HG03460 (cell line): ENCODE measurements around the gene TMEM223.
"Not testable (repeated sequence)": the region's sequence is repeated elsewhere in the genome, so short reads cannot be mapped to it uniquely, and the experiment has no call there.

Experiments used
- ATAC-seq: cut with Tn5 transposase; IDR thresholded peaks from one replicate; pipeline ENCODE4 v1.9.1; 2021; ENCODE audit not compliant: unreplicated experiment

TMEM223 gene, protein sequence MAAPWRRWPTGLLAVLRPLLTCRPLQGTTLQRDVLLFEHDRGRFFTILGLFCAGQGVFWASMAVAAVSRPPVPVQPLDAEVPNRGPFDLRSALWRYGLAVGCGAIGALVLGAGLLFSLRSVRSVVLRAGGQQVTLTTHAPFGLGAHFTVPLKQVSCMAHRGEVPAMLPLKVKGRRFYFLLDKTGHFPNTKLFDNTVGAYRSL

DNA sequence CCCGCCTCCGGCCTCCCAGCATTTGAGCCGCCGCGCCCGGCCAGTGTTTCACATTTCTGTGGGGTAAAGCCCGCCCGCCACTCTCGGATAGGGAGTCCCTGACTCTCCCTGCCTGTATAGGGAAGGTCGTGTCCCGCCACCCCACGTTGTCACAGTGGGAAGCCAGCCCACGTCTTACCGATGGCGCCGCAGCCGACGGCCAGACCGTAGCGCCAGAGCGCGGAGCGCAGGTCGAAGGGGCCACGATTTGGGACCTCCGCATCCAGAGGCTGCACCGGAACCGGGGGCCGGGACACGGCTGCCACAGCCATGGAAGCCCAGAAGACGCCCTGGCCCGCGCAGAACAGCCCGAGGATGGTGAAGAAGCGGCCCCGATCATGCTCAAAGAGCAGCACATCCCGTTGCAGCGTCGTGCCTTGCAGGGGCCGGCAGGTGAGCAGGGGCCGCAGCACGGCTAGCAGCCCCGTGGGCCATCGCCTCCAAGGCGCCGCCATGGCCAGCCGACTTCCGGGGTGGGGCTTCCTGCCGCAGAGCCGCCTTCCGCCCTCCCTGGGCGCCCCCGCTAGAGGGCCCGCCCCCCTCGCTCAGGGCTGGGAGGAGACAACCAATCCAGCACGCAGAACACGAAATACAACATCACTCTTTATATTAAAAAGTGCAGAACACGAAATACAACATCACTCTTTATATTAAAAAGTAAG is at the start of gene TMEM223:
Gene TMEM223, minus strand, starts transcription at position 506 of the 701 bp plus-strand sequence. Its CDS starts 12 bp downstream, at position 494.
- peak; percentile 58 for ATAC-seq

DNA sequence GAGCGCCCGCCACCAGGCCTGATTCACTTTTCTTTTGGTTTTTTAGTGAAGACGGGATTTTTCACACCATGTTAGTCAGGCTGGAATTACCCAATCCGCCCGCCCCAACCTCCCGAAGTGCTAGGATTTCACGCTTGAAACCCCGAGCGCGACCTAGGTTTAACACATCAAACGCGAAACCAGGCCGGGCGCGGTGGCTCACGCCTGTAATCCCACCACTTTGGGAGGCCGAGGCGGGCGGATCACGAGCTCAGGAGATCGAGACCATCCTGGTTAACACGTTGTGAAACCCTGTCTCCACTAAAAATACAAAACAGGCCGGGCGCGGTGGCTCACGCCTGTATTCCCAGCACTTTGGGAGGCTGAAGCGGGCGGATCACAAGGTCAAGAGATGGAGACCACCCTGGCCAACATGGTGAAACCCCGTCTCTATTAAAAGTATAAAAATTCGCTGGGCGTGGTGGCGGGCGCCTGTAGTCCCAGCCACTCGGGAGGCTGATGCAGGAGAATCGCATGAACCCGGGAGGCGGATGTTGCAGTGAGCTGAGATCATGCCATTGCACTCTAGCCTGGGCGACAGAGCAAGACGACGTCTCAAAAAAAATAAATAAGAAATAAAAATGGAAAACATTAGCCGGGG is 49.0 kb upstream of the TMEM223 start:
- ATAC-seq, result not testable (repeated sequence)

DNA sequence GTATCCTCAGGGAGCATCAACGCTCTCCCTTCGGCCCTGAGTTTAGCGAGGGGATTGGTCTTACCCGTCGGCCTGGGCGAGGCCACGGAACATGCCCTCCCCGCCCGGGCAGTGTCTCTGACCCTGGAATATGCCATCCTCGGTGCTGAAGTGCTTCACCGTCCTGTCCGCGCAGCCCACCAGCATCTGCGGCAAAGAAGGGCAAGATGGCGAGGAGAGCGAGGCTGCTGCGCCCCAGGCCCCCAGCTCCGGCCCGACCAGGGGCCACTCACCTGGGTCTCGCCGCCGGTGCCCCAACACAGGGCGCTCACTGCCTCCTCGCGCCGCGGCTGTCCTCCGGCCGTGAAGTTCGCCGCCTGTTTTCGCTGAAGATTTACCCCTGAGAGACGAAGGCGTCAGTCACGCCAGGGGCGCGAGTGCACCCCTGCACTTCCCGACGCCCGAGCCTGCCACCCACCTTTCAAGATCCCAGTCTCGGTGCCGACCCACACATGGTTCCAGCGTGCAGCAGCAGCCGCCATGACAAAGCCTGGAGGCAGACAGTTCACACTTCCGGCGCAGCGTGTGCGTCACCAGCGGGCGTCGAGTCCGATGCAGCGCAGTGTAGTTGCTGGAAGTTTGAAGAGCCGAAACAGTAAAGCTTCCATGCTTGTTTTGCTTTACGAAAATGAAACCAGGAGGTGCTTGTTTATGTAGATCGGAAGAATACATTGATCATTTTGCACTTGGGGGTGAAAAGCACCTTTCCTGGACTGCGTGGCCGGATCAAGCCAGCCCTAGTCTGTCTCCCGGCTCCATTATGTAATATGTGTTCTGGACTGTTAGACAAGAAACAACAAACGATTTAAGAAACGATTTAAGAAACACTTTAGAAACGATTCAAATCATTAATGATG is 47.5 kb upstream of the TMEM223 start, which contains the start of gene WDR74:
Gene WDR74, minus strand, starts transcription at position 541 of the 896 bp plus-strand sequence. Its CDS starts 20 bp downstream, at position 521.
- ATAC-seq, result peak; percentile 49

DNA sequence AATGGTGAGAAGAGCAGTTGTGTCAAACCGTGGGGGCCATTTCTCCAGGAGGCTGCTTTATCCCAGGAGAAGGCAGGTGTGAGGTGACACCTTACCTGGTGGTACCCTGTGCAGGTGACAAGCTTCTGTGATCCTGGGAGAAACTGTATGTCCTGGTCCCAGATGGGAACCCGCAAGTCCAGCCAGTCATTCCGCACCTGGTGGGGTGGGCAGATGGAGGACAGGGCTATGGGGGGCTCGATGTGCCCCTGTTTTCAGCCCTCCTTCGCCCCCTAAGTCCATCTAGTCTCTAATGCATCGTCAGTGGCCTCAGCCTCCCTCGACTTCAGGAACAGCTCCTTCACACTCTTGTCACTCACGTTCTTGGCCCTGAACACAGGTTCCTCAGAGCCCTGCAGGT is 43.5 kb upstream of the TMEM223 start:
- ATAC-seq, result no peak

DNA sequence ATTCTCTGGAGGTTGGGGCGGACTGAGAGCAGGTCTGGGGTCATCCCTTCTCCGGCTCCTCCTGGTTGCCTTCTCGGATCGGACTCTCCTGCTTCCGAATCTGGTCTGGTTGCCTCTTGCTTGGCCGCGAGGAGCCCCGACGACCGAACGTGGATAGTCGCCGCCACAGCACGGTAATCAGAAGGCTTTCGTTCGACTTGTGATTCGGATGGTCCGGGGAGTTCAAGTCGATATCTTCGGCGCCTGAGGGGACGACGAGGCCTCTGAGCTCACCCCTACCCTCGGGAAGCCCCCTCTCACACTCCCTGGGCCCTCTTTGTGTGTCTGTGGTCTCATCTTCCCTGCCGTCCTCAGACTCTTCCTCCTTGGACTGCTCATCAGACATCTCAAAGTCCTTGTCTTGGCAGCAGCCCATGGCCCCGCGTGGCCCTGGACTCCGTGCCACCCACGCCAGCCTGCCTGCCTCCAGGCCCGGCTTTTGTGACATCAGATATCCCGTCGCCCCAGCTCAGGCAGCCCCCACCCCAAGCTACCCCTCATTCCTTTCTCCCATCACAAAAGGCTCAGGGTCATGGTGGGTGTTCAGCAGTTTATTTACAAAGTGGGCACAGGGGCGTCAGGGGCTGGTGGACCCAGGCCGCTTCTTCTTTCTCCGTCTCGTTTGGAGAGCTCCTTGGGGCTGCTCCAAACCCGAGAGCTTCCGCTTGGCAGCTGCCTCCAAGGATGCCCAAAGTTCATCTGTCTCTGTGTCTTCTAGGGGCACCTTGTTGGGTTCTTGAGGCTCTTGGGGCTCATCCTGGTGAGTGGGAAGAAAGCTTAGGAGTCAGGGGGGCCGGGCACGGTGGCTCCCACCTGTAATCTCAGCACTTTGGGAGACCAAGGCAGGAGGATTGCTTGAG is 40.8 kb upstream of the TMEM223 start, which contains the start of gene TEX54:
Gene TEX54, minus strand, starts transcription at position 506 of the 899 bp plus-strand sequence.
- peak; percentile 3 for ATAC-seq

DNA sequence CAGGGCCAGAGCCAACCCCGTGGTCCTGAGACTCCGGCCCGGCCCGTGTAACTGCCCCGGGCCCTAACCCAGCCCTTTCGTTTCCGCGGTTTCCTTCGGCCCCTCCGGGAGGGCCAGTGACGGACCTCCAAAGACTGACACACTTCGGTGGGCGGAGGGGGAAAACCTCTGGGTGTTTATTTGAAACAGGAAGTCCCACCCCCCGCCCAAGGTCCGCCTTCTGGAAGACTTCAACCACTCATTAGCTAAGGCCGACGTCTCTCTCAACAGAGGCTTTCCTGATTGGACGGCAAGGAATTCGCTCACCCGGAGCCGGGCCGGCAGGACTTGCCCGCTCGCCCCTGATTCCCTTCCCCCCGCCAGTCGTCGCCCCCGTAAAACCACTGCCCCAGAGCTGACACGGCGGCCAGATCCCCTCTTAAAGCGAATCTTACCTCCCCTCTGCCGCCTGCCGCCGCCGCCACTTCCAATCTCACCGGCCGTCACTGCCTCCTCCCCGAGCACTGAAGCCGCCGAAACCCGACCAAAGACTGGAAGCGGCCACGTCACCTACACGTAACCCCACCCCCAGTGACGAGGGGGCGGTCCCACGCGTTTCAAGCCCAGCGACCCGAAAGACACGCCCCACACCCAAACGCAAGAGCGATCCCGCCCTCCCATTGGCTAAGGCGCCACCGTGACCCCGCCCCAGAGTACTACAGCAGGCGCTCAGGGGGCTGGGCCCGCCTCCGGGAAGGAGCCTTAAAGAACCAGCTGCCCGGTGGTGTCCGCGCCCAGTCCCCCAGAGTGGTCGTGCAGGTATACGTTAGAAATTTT is 39.9 kb upstream of the TMEM223 start, which contains the start of gene STX5:
Gene STX5, minus strand, starts transcription at position 532 of the 816 bp plus-strand sequence. CDS start 808 bp downstream, outside the sequence.
- peak; percentile 84 for ATAC-seq

DNA sequence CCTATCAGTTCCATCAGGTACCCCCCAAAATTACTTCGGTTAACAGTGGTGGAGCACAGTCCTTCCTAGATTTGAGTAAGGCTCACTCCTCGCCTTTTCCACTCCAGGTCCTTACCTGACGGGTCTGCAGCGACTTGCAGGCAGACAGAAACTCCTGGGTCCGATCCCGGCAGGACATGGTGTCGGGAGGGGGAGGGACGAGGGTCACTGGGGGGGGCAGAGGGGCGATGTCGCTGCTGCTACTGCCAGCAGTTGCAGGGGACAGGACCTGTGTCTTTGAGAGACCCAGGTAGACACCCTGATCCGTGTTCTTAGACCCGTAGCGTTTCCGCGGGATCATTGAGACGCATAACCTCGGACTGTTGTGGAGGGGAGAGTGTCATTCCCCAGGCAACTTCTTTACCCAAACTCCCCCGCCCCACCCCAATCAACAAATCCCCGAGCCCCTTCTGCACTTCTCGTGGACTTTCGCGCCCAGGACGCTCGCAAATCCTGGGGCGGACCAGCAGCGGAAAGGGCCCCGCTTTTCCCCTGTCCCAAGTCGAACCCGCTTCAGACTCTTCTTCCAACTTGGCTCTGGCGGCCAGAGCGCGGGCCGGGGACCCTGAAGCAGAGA is 39.2 kb upstream of the TMEM223 start:
- no peak for ATAC-seq

DNA sequence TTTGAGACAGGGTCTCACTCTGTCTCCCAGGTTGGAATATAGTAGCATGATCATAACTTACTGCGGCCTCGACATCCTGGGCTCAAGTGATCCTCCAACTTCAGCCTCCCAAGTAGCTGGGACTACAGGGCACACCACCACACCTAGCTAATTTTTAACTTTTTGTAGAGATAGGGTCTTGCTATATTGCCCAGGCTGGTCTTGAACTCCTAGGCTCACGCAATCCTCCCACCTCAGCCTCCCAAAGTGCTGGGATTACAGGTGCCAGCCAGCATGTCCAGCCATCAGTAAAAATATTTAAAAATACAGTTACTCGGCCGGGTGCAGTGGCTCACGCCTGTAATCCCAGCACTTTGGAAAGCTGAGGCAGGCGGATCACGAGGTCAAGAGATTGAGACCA is 36.3 kb upstream of the TMEM223 start:
- ATAC-seq, result not testable (repeated sequence)

DNA sequence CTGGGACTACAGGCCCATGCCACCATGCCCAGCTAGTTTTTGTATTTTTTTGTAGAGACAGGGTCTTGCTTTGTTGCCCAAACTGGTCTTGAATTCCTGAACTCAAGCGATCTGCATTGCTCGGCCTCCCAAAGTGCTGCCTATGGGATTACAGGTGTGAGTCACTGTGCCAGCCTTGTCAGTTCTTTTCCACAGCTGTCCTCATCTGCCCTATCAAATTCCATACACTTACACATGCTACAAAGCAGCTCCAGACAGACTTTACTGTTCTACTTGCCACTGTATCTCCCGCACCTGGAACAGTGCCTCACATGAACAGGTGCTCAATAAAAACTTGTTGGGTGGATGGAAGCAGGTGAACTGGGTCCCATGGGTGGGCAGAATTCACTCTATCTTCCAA is 31.9 kb upstream of the TMEM223 start:
- ATAC-seq, result no peak

DNA sequence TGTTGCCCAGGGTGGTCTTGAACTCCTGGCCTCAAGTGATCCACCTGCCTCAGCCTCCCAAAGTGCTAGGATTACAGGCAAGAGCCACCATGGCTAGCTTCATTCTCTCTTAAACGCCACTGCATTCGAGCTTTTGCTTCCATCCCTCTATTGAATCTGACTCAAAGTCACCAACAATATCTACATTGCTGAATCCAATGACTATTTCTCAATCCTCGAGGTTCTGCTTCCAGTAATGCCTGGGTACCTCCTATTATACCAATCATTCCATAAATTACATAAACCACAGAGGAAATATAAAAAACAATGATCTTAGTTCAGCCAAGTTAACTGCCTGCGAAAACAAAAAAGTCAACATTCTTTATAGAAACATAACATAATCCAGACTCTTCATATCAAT is 25.3 kb upstream of the TMEM223 start:
- ATAC-seq, result no peak

DNA sequence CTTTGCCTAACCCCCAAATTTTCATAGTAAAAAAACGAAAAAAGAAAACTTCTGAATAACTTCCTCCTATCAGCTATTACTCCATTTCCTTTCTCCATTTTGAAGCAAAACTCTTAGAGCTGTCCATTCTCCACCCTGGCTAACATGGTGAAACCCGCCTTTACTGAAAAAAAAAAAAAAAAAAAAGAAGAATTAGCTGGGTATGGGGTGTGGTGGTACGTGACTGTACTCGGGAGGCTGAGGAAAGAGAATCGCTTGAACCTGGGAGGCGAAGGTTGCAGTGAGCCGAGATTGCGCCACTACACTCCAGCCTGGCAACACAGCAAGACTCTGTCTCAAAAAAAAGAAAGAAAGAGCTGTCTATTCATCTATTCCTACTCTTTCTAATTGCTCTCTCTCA is 24.8 kb upstream of the TMEM223 start:
- ATAC-seq, result no peak

DNA sequence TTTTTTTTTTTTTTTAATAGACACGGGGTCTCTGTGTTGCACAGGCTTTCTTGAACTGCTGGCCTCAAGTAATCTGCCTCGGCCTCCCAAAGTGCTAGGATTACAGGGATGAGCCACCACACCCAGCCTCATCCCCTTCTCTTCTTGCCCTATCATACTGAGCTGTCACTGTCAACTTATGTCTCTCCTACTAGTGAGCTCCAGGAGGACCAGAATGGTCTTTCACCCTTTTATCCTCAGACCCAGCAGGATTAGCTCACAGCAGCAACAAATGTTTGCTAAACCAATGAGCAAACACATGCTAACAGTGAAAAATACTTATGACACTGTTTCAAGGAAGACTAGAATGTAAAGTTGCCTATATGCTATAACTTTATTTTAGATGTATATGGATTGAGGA is 19.9 kb upstream of the TMEM223 start:
- no peak for ATAC-seq

DNA sequence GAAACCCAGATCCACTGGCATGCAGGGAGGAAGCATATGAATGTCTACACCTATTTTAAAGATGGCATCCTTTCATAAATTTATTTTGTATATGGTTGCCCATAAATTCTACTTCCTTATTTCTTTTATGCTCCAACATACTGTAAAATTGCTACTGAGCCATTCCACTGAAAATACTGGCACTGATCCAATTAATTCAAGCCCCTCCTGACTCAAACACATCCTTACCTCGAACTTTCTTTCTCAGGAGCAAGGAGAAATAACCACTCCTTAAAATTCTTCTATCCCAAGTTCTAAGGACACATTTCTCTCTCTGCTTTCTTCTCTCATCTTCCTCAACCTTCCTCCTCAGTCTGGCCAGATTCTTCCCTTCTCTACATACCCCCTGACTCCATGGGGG is 18.9 kb upstream of the TMEM223 start:
- ATAC-seq, result no peak

DNA sequence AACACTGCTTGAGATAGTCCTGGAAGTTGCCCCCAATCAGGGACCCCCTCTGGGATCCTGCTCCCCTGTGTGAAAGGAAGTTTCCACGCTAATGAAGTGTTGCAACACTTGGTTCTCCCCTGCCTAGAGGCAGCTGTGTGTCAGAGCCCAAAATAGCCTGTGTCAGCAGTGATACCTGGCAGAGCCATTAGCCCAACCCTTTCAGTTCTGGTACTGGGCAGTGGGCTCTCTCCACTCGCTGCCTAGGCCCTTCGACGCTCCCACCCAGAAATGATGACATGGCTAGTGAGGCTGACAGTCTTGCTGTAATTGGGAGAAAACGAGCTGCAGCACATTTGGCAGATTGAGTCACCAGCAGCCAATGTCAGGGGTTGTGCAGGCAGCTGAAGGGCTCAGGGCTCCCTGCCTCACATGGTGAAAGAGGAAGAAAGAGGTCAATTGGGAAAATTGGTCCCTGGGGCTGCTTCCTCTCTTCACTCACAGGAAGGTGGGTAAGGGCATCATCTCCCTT is 14.9 kb upstream of the TMEM223 start:
- no peak for ATAC-seq

DNA sequence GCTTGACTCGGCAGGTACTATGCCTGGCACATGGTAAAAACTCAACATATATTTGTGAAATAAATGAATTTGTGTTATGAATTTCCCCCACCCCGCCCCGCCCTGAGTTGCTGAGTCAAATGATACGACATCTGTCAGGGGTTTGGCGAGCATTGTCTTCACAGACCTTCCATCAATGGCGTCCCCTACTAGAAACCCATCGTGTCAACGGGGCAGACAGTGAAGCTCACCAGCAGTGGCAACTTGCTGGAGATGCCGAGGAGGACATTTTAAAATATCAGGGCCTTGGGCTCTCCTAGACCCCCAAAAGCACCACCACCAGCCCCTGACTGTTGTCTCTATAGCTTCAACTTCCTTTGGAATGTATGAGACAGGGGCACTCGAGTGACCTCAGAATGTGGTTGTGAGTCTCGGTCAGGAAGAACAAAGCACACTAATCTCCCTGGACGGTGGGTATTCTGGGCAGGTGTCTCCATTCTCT is 14.2 kb upstream of the TMEM223 start:
- ATAC-seq, result no peak

DNA sequence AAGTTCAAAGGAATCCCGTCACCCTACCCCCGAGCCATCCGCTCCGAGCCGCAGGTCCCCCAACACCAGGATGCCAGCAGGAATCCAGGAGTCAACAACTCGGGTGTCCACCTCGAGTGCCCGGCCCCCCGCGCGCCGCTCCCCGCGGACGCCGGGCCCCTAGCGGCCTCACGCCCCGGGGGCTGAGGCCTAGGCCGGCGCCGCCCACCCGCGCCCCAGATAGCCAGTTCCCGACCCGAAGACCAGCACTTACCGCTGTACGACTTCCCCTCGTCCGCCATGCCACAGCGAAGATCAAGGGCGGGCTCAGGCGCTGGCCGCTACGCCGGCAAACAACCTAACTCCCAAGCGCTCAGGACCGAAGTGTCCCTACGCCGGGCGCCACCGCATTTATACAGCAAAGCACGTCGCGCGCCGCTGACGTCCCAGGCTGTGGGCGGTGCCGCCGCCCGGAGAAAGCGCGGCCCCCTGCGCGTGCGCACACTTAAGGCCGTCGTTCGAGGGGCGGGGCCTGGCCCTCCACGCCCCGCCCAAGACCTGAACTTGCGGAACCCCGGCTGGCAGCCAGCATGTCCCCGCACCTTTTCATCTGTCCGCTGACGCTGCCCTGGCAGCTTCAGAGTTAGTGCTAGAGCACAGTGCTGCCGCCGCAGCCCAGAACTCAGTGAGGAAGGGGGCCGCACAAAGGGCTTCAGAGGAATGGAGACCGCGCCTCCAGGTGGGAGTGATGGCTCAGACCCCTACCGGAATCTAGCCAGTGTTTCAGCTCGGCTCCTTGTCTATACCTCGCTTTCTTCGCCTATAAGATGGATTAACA is 13.5 kb upstream of the TMEM223 start, which contains the start of gene NXF1:
Gene NXF1, minus strand, starts transcription at position 365 of the 817 bp plus-strand sequence. Its CDS starts 84 bp downstream, at position 281.
- peak; percentile 80 for ATAC-seq
